ENCODE results near the gene ARRB1. TPM values are rescaled to one million over a fixed set of nuclear protein-coding genes. Genes with fewer than 3 reads are reported as not detected.

The ARRB1 gene
- total RNA-seq, 1 donor, result 14.5 TPM

DNA sequence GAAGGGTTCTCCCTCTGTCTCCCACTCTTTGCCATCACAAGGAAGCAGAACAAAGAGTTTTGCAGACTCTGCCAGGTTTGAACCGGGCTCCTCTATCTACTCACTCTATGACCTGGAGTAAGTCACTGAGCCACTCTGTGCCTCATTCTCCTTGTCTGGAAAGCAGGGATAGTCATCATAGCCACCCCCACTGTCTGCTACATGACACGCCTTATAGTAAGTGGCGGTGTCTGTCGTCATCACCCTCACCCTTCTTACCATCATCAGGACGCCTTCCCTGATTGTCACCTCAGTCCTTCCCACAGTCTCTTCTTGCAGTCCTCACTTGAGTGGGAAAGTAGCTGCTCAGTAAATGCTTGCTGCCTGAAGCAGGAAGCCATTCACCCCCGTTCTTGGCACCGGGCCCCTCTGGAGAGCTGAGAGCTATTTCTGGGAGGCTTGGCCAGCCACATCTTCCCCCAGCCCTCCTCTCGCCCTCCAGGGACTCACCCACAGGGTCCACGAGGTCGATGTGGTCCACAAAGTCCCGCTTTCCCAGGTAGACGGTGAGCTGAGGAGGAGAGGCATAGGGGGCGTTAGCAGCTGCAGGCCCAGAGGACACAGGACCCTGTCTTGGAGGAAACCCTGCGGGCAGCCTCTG lies 64.5 kb downstream of the ARRB1 start:
- Histone ChIP-seq H3K4me3 (ENCODE audit: insufficient read depth, low read length) (no peak overlapping the region), H3K36me3 (ENCODE audit: insufficient read depth, low read length) (no peaks in the 10 kb centered on the region), H3K79me2 (ENCODE audit: insufficient read depth, low read length) (no peaks in the 10 kb centered on the region), H3K27me3 (ENCODE audit: insufficient read depth, low read length) (no peaks in the 10 kb centered on the region), H4K20me1 (ENCODE audit: insufficient read depth, low read length) (no peaks in the 10 kb centered on the region), H3K9me3 (ENCODE audit: low read depth, low read length) (no peaks in the 10 kb centered on the region), H3K4me1 (ENCODE audit: insufficient read depth, low read length) (peaks cover 3% of the 10 kb centered on the region), H2AFZ (ENCODE audit: low read length) (no peak overlapping the region), H3K27ac (ENCODE audit: low read depth, low read length) (no peak overlapping the region), H3K4me2 (ENCODE audit: insufficient read depth, low read length) (no peak overlapping the region)
- TF ChIP-seq, protein P1, sequence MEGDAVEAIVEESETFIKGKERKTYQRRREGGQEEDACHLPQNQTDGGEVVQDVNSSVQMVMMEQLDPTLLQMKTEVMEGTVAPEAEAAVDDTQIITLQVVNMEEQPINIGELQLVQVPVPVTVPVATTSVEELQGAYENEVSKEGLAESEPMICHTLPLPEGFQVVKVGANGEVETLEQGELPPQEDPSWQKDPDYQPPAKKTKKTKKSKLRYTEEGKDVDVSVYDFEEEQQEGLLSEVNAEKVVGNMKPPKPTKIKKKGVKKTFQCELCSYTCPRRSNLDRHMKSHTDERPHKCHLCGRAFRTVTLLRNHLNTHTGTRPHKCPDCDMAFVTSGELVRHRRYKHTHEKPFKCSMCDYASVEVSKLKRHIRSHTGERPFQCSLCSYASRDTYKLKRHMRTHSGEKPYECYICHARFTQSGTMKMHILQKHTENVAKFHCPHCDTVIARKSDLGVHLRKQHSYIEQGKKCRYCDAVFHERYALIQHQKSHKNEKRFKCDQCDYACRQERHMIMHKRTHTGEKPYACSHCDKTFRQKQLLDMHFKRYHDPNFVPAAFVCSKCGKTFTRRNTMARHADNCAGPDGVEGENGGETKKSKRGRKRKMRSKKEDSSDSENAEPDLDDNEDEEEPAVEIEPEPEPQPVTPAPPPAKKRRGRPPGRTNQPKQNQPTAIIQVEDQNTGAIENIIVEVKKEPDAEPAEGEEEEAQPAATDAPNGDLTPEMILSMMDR (IDR thresholded peaks at IDR 0.05; ENCODE audit: extremely low read depth, low read depth, low read length), result no peak
- DNase-seq (ENCODE audit: insufficient read length, low spot score, missing footprints), result peak; percentile 84

DNA sequence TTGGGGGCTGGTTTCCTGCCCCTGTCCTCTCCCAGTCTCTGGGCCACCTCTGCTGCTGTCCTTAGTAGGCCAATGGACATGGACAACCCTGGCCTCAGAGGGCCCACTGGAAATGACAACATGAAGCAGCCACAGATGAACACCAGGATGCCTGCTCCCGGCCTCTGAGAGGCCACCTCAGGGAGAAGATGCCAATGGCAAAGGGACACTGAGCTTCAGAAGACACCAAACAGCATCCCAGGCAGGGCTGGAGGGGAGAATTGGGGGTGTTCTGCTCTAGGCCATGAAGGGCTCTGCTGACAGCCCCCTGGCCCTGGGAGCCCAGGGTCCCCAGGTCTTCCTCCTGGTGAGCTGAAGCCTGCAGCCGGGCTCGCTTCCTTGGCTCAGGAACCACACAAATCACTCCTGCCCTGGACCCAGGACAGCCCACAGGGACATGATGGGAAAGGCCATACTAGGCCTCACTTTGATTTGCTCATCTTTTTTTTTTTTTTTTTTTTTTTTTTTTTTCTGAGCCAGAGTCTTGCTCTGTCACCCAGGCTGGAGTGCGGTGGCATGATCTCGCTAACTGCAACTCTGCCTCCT lies 65.6 kb downstream of the ARRB1 start:
- H3K36me3 ChIP-seq (ENCODE audit: insufficient read depth, low read length), result no peaks in the 10 kb centered on the region
- peak; percentile 37 for DNase-seq (ENCODE audit: insufficient read length, low spot score, missing footprints)
- no peak overlapping the region for H3K27ac ChIP-seq (ENCODE audit: low read depth, low read length)
- H3K4me2 ChIP-seq (ENCODE audit: insufficient read depth, low read length), result no peak overlapping the region
- TF ChIP-seq, protein P1 (IDR thresholded peaks at IDR 0.05; ENCODE audit: extremely low read depth, low read depth, low read length), result no peak
- H3K4me3 ChIP-seq (ENCODE audit: insufficient read depth, low read length), result no peak overlapping the region
- H3K4me1 ChIP-seq (ENCODE audit: insufficient read depth, low read length), result peaks cover 3% of the 10 kb centered on the region
- H3K79me2 ChIP-seq (ENCODE audit: insufficient read depth, low read length), result no peaks in the 10 kb centered on the region
- H3K9me3 ChIP-seq (ENCODE audit: low read depth, low read length), result no peaks in the 10 kb centered on the region
- no peak overlapping the region for H2AFZ ChIP-seq (ENCODE audit: low read length)
- no peaks in the 10 kb centered on the region for H4K20me1 ChIP-seq (ENCODE audit: insufficient read depth, low read length)
- H3K27me3 ChIP-seq (ENCODE audit: insufficient read depth, low read length), result no peaks in the 10 kb centered on the region

DNA sequence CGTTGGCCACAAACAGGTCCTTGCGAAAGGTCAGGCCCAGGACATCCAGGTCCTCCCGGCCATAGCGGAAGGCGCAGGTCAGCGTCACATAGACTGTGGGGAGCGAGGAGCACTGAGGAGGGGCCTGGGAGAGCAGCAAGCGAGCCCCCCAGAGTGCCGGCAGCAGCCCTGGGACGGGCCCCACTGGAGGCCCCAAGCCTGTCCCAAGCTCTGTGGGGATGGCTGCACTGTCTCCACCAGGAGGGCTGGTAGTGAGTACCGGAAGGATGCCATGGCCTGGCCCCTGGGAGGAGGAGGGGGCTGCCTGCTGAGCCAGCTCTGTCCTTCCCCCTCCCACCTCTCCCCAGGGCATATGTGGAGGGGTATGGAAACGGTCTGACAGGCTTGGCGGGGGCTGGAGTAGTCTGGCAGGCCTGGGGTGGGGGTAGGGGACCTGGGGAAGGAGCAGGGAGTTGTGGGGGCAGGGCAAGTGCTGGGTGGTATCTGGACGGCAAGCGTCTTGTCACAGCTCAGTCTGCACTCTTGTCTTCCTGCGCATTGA lies 68.0 kb downstream of the ARRB1 start:
- H3K27me3 ChIP-seq (ENCODE audit: insufficient read depth, low read length), result no peaks in the 10 kb centered on the region
- H3K4me2 ChIP-seq (ENCODE audit: insufficient read depth, low read length), result no peak overlapping the region
- H3K36me3 ChIP-seq (ENCODE audit: insufficient read depth, low read length), result no peaks in the 10 kb centered on the region
- TF ChIP-seq, protein P1 (IDR thresholded peaks at IDR 0.05; ENCODE audit: extremely low read depth, low read depth, low read length), result no peak
- peaks cover 3% of the 10 kb centered on the region for H3K4me1 ChIP-seq (ENCODE audit: insufficient read depth, low read length)
- H3K27ac ChIP-seq (ENCODE audit: low read depth, low read length), result no peak overlapping the region
- H3K4me3 ChIP-seq (ENCODE audit: insufficient read depth, low read length), result no peak overlapping the region
- peak; percentile 39 for DNase-seq (ENCODE audit: insufficient read length, low spot score, missing footprints)
- no peaks in the 10 kb centered on the region for H3K79me2 ChIP-seq (ENCODE audit: insufficient read depth, low read length)
- no peak overlapping the region for H2AFZ ChIP-seq (ENCODE audit: low read length)
- no peaks in the 10 kb centered on the region for H3K9me3 ChIP-seq (ENCODE audit: low read depth, low read length)
- no peaks in the 10 kb centered on the region for H4K20me1 ChIP-seq (ENCODE audit: insufficient read depth, low read length)

DNA sequence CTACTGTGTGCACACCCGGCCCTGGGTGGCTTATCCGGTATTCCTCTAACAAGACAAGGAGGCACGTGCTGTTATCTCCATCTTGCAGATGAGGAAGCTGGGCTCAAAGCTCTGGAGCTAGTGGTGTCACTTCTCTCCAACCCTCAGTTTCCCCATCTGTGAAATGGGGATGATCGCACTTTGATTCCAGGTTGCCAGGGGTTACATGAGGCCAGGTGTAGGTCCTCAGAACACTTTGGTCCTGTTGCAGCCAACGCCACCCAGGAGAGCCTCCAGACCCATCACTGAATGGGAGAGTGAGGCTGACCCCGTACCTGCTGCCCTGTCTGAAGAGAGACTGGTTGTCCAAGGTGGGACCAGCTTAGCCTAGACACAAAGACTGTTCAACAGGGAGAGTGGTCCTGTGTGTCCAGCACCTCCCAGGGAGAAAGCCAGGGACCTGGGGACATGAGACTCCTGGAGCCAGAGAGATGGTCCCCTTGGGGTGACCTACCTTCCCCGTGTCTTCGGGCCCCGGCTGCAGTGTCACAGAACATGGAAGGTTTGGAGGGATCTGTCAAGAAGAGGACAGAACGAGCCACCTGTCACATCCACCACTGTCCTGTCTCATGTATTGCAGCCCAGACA lies 69.9 kb downstream of the ARRB1 start:
- Histone ChIP-seq H3K27ac (ENCODE audit: low read depth, low read length) (no peak overlapping the region), H3K4me1 (ENCODE audit: insufficient read depth, low read length) (no peaks in the 10 kb centered on the region), H3K9me3 (ENCODE audit: low read depth, low read length) (no peaks in the 10 kb centered on the region), H3K79me2 (ENCODE audit: insufficient read depth, low read length) (no peaks in the 10 kb centered on the region), H3K4me3 (ENCODE audit: insufficient read depth, low read length) (no peak overlapping the region), H3K4me2 (ENCODE audit: insufficient read depth, low read length) (no peak overlapping the region), H3K27me3 (ENCODE audit: insufficient read depth, low read length) (no peaks in the 10 kb centered on the region), H3K36me3 (ENCODE audit: insufficient read depth, low read length) (no peaks in the 10 kb centered on the region), H4K20me1 (ENCODE audit: insufficient read depth, low read length) (no peaks in the 10 kb centered on the region), H2AFZ (ENCODE audit: low read length) (no peak overlapping the region)
- DNase-seq (ENCODE audit: insufficient read length, low spot score, missing footprints), result peak; percentile 36
- TF ChIP-seq, protein P1 (IDR thresholded peaks at IDR 0.05; ENCODE audit: extremely low read depth, low read depth, low read length), result no peak
